DOHH2 (cell line): Measurements from ENCODE around the gene SLC2A10.

Experiments used
- H3F3A ChIP-seq: fragments of 200-600 bp; sonication (generic), shearing (Covaris generic); 2 replicates; pipeline ENCODE4 v1.6.0; 2016; ENCODE audit warnings: antibody characterized with exemption, mild to moderate bottlenecking; ENCODE audit not compliant: control insufficient read depth, insufficient read depth
- H3K27ac ChIP-seq: fragments of 200-600 bp; sonication (generic); 2 replicates; pipeline ENCODE4 v1.5.1; 2014; ENCODE audit warnings: low read depth, mild to moderate bottlenecking, low read length, moderate library complexity
- H3K27me3 ChIP-seq: fragments of 200-600 bp; sonication (generic); 2 replicates; pipeline ENCODE4 v1.6.1; 2014; ENCODE audit warnings: mild to moderate bottlenecking, low read length, mixed read lengths; ENCODE audit not compliant: control insufficient read depth
- H3K36me3 ChIP-seq: fragments of 200-600 bp; sonication (generic); 2 replicates; pipeline ENCODE4 v1.6.1; 2014; ENCODE audit warnings: mild to moderate bottlenecking, low read length, moderate library complexity, mixed read lengths; ENCODE audit not compliant: control insufficient read depth
- H3K4me1 ChIP-seq: fragments of 200-600 bp; sonication (generic); 2 replicates; pipeline ENCODE4 v1.6.1; 2014; ENCODE audit warnings: mild to moderate bottlenecking, low read length, mixed read lengths; ENCODE audit not compliant: control insufficient read depth
- H3K4me2 ChIP-seq: fragments of 200-600 bp; sonication (generic); 2 replicates; pipeline ENCODE4 v1.6.0; 2014; ENCODE audit warnings: mild to moderate bottlenecking, low read length, moderate library complexity
- H3K4me3 ChIP-seq: fragments of 200-600 bp; sonication (generic); 2 replicates; pipeline ENCODE4 v1.5.1; 2014; ENCODE audit warnings: mild to moderate bottlenecking, low read length, mixed read lengths
- H3K79me2 ChIP-seq: fragments of 200-600 bp; sonication (generic); 2 replicates; pipeline ENCODE4 v1.6.1; 2014; ENCODE audit warnings: mild to moderate bottlenecking, low read length, mixed read lengths; ENCODE audit not compliant: control insufficient read depth
- H3K9me2 ChIP-seq: fragments of 200-600 bp; sonication (generic); replicated peaks from 2 replicates; pipeline ENCODE4 v1.6.1; 2014; ENCODE audit warnings: mild to moderate bottlenecking, low read length, mixed read lengths; ENCODE audit not compliant: control insufficient read depth
- H3K9me3 ChIP-seq: fragments of 200-600 bp; sonication (generic); 2 replicates; pipeline ENCODE4 v1.6.1; 2014; ENCODE audit warnings: antibody characterized with exemption, low read length, mixed read lengths; ENCODE audit not compliant: control insufficient read depth, insufficient read depth
- H4K20me1 ChIP-seq: fragments of 200-600 bp; sonication (generic); 2 replicates; pipeline ENCODE4 v1.6.0; 2014; ENCODE audit warnings: low read depth, mild to moderate bottlenecking, antibody characterized with exemption, low read length, moderate library complexity; ENCODE audit not compliant: control insufficient read depth, insufficient read depth
- EZH2phosphoT487 ChIP-seq: fragments of 200-600 bp; sonication (generic); IDR thresholded peaks from 2 replicates; pipeline ENCODE4 v1.6.1; 2017; ENCODE audit warnings: borderline replicate concordance, mild to moderate bottlenecking, antibody characterized with exemption, low read length, moderate library complexity, mixed read lengths
- TF ChIP-seq, protein P1 (sequence below): fragments of 200-600 bp; sonication (generic); IDR thresholded peaks from one replicate; pipeline ENCODE4 v1.5.1; 2014; ENCODE audit warnings: antibody characterized with exemption, mild to moderate bottlenecking, low read depth, low read length; ENCODE audit not compliant: poor library complexity, severe bottlenecking

SLC2A10 gene

DNA sequence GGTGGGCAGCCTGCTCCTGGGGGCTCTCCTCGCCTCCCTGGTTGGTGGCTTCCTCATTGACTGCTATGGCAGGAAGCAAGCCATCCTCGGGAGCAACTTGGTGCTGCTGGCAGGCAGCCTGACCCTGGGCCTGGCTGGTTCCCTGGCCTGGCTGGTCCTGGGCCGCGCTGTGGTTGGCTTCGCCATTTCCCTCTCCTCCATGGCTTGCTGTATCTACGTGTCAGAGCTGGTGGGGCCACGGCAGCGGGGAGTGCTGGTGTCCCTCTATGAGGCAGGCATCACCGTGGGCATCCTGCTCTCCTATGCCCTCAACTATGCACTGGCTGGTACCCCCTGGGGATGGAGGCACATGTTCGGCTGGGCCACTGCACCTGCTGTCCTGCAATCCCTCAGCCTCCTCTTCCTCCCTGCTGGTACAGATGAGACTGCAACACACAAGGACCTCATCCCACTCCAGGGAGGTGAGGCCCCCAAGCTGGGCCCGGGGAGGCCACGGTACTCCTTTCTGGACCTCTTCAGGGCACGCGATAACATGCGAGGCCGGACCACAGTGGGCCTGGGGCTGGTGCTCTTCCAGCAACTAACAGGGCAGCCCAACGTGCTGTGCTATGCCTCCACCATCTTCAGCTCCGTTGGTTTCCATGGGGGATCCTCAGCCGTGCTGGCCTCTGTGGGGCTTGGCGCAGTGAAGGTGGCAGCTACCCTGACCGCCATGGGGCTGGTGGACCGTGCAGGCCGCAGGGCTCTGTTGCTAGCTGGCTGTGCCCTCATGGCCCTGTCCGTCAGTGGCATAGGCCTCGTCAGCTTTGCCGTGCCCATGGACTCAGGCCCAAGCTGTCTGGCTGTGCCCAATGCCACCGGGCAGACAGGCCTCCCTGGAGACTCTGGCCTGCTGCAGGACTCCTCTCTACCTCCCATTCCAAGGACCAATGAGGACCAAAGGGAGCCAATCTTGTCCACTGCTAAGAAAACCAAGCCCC lies 16.0 kb downstream of the SLC2A10 start:
- no peaks in the 10 kb centered on the region for H3F3A ChIP-seq
- 0 out of 2 replicates have a peak, but pooled peaks cover 3% of the 10 kb centered on the region for H3K27me3 ChIP-seq
- H3K27ac ChIP-seq, result no peak overlapping the region
- no peak overlapping the region for H3K4me2 ChIP-seq
- H3K4me3 ChIP-seq, result no peak overlapping the region
- H3K4me1 ChIP-seq, result no peaks in the 10 kb centered on the region
- H3K36me3 ChIP-seq, result no peaks in the 10 kb centered on the region
- H3K9me3 ChIP-seq, result no peaks in the 10 kb centered on the region
- TF ChIP-seq, protein P1, sequence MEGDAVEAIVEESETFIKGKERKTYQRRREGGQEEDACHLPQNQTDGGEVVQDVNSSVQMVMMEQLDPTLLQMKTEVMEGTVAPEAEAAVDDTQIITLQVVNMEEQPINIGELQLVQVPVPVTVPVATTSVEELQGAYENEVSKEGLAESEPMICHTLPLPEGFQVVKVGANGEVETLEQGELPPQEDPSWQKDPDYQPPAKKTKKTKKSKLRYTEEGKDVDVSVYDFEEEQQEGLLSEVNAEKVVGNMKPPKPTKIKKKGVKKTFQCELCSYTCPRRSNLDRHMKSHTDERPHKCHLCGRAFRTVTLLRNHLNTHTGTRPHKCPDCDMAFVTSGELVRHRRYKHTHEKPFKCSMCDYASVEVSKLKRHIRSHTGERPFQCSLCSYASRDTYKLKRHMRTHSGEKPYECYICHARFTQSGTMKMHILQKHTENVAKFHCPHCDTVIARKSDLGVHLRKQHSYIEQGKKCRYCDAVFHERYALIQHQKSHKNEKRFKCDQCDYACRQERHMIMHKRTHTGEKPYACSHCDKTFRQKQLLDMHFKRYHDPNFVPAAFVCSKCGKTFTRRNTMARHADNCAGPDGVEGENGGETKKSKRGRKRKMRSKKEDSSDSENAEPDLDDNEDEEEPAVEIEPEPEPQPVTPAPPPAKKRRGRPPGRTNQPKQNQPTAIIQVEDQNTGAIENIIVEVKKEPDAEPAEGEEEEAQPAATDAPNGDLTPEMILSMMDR, result no peak
- H3K79me2 ChIP-seq, result no peaks in the 10 kb centered on the region
- H3K9me2 ChIP-seq, result no peaks in the 10 kb centered on the region
- no peaks in the 10 kb centered on the region for H4K20me1 ChIP-seq

DNA sequence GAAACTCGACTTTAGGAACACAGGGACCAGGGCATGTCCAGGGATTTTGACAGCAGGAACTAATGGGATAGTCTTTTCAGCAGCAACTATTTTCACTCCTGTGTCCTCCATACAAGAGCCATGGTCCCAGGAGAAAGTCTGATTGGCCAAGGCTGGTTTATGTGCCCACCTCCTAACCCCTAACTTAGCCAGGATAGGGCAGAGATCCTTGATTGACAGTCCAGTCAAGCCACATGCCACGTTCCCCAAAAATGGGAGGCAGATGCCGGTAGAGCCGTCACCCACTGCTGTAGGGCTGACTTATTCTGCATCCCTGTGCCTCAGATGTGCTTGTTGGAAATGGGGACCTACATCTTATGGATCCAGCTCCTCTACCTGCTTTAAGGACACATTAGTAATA lies 22.3 kb downstream of the SLC2A10 start:
- peaks cover 2% of the 10 kb centered on the region; the same call in 1 of the 2 replicates for H3K27me3 ChIP-seq
- no peaks in the 10 kb centered on the region for H4K20me1 ChIP-seq
- no peaks in the 10 kb centered on the region for H3K9me3 ChIP-seq
- no peak overlapping the region for H3K27ac ChIP-seq
- H3K4me2 ChIP-seq, result no peak overlapping the region
- no peak overlapping the region for H3K4me3 ChIP-seq
- no peaks in the 10 kb centered on the region for H3F3A ChIP-seq
- H3K79me2 ChIP-seq, result no peaks in the 10 kb centered on the region
- no peaks in the 10 kb centered on the region for H3K36me3 ChIP-seq
- no peaks in the 10 kb centered on the region for H3K9me2 ChIP-seq
- TF ChIP-seq, protein P1, result no peak
- TF ChIP-seq EZH2phosphoT487, result no peak
- no peaks in the 10 kb centered on the region for H3K4me1 ChIP-seq

DNA sequence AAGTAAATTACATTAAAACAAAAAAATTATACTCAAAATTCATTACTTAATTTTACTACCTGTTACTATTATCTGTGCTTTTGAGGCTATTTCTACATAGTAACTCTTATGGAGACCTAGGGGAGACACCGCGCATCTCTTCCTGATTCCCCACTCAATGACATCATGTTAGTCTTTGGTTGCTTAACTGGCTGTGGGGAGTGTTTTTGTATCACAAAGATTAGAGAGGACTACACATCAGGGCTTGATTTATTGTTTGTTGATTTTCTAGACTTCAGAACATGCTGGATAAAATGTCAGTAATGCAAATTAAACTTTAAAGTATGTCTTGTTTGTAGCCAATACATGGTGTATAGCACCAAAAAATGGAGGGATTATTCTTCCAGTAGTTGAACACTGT lies 26.0 kb downstream of the SLC2A10 start:
- no peaks in the 10 kb centered on the region for H3K36me3 ChIP-seq
- no peaks in the 10 kb centered on the region for H3K9me2 ChIP-seq
- H3K27me3 ChIP-seq, result peaks cover 8% of the 10 kb centered on the region; the same call in 1 of the 2 replicates
- no peak overlapping the region for H3K27ac ChIP-seq
- no peak overlapping the region for H3K4me3 ChIP-seq
- H3K4me2 ChIP-seq, result no peak overlapping the region
- H3K9me3 ChIP-seq, result no peaks in the 10 kb centered on the region
- no peaks in the 10 kb centered on the region for H3F3A ChIP-seq
- H3K79me2 ChIP-seq, result no peaks in the 10 kb centered on the region
- TF ChIP-seq, protein P1, result no peak
- TF ChIP-seq EZH2phosphoT487, result no peak
- no peaks in the 10 kb centered on the region for H3K4me1 ChIP-seq
- H4K20me1 ChIP-seq, result no peaks in the 10 kb centered on the region
